Right kidney (tissue), 9 donors: ENCODE measurements around the gene PIRT.
A peak's percentile ranks its signal among the peaks of the same experiment; 100 is the strongest.
"Not testable (repeated sequence)": the region's sequence is repeated elsewhere in the genome, so short reads cannot be mapped to it uniquely, and the experiment has no call there.

Experiments
- DNase-seq: peaks from one replicate; pipeline ENCODE4 v3.0.0-alpha.2; 2016
- long read RNA-seq, 8 donors: transcript quantifications; one replicate each; lab custom pipeline, GENCODE V29; 2026

PIRT gene
- long read RNA-seq, donor 1: 0 reads
- long read RNA-seq, donor 2: 0 reads
- long read RNA-seq, donor 3: 0 reads
- long read RNA-seq, donor 4: 0 reads
- long read RNA-seq, donor 5: 0 reads
- long read RNA-seq, donor 6: 0 reads
- long read RNA-seq, donor 7: 0 reads
- long read RNA-seq, donor 8: 0 reads

GRCh38 chr17:10837921-10838320 lies at the start of gene PIRT:
TSS of gene PIRT (minus strand) at chr17:10838087. CDS start at chr17:10825645, 12,442 bp downstream.
- DNase-seq: no peak

GRCh38 chr17:10881959-10882358 lies 44.1 kb upstream of the PIRT start:
- no peak for DNase-seq

- DNase-seq: peak; percentile 26
Observed at GRCh38 chr17:10879190-10879836, 41.4 kb upstream of the PIRT start.

GRCh38 chr17:10875984-10876555 lies 38.2 kb upstream of the PIRT start:
- peak; percentile 21 for DNase-seq

- DNase-seq: peak; percentile 58
Observed at GRCh38 chr17:10875430-10875851, 37.6 kb upstream of the PIRT start.

GRCh38 chr17:10871914-10872313 lies 34.0 kb upstream of the PIRT start:
- DNase-seq: no peak

- no peak for DNase-seq
Observed at GRCh38 chr17:10870336-10871050, 32.6 kb upstream of the PIRT start.

GRCh38 chr17:10868744-10869143 lies 30.9 kb upstream of the PIRT start:
- DNase-seq: not testable (repeated sequence)

- no peak for DNase-seq
Observed at GRCh38 chr17:10859051-10859450, 21.2 kb upstream of the PIRT start.

GRCh38 chr17:10857976-10858375 lies 20.1 kb upstream of the PIRT start:
- DNase-seq: no peak

- not testable (repeated sequence) for DNase-seq
Observed at GRCh38 chr17:10846636-10847035, 8.7 kb upstream of the PIRT start.

- no peak for DNase-seq
Observed at GRCh38 chr17:10845388-10845751, 7.5 kb upstream of the PIRT start.

GRCh38 chr17:10844621-10845387 lies 6.9 kb upstream of the PIRT start:
- peak; percentile 78 for DNase-seq

GRCh38 chr17:10843811-10844210 lies 5.9 kb upstream of the PIRT start:
- peak; percentile 8 for DNase-seq

- DNase-seq: no peak
Observed at GRCh38 chr17:10842658-10843057, 4.8 kb upstream of the PIRT start.

GRCh38 chr17:10838682-10839081 lies 795 bp upstream of the PIRT start:
- no peak for DNase-seq

- no peak for DNase-seq
Observed at GRCh38 chr17:10836966-10837590, 809 bp downstream of the PIRT start.

GRCh38 chr17:10836145-10836544 lies 1.7 kb downstream of the PIRT start:
- DNase-seq: no peak

GRCh38 chr17:10831696-10832095 lies 6.2 kb downstream of the PIRT start:
- DNase-seq: no peak

- DNase-seq: no peak
Observed at GRCh38 chr17:10827898-10828552, 9.9 kb downstream of the PIRT start.

GRCh38 chr17:10824874-10825273 lies 13.0 kb downstream of the PIRT start:
- DNase-seq: no peak

- DNase-seq: no peak
Observed at GRCh38 chr17:10821770-10822169, 16.1 kb downstream of the PIRT start.
